Measurements from ENCODE around the gene CCDC121. TPM values are rescaled to one million over a fixed set of nuclear protein-coding genes. Genes with fewer than 3 reads are reported as not detected.

Gene CCDC121
- total RNA-seq, 2 experiments from 2014 or later: 1.1 to 1.6 TPM

DNA sequence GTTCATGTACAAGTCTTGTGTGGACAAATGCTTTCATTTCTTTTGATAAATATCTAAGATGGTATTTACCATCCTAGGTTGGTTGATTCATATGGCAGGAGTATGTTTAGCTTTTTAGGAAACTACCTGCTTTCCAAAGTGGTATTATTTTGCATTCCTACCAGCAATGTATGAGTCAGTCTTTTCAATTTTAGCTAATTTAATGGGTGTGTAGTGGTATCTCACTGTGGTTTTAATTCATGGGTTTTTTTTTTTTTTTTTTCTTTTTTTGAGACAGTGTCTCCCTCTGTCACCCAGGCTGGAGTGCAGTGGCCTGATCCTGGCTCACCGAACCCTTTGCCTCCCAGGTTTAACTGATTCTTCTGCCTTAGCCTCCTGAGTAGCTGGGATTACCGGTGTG is 41.8 kb downstream of the CCDC121 start:
- Mint-ChIP-seq H3K9me3 (peaks cover 10% of the 10 kb centered on the region), H3K27ac (no peak overlapping the region), H3K36me3 (peaks cover 49% of the 10 kb centered on the region), H3K27me3 (no peaks in the 10 kb centered on the region), H3K4me3 (no peak overlapping the region), H3K4me1 (peaks cover 39% of the 10 kb centered on the region)
- DNase-seq (no peak), ATAC-seq (ENCODE audit: low read depth) (no peak)
- POLR2A ChIA-PET: no interaction called here

DNA sequence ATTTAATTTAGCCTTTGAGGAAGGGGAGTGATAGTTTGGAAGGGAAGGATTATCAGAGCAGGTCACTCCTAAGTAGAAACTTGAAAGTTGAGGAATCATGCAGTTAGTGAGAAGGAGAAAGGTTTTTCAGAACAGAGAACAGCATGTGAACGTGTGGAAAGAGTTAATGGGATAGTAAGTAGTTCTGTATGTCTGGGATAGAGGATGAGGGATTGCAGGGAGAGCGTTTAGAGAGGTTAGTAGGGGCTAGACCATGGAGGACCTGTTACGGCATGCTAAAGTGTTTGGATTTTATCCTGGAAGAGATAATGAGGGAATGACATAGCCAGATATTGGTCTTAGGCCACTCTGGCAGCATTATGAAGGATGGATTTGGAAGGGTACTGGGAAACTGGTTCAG is 44.2 kb downstream of the CCDC121 start:
- Mint-ChIP-seq H3K9me3 (peaks cover 6% of the 10 kb centered on the region), H3K4me3 (peak overlapping the region; percentile 98), H3K27me3 (peaks cover 5% of the 10 kb centered on the region), H3K36me3 (peaks cover 33% of the 10 kb centered on the region), H3K4me1 (peaks cover 36% of the 10 kb centered on the region), H3K27ac (peak overlapping the region; percentile 27)
- ATAC-seq (ENCODE audit: low read depth): no peak
- POLR2A ChIA-PET: interaction anchor here (0.6 to 2.3 kb wide), 3 partner anchors 44 to 1167 kb away, joined by 3 to 11 read pairs (median 3); partner anchors contain the start of genes CCDC121, GPN1 and PPP1CB
- no peak for DNase-seq

GRCh38 chr2:27583390-27583915 is 45.4 kb downstream of the CCDC121 start:
- Mint-ChIP-seq H3K4me1 (peaks cover 36% of the 10 kb centered on the region), H3K9me3 (peaks cover 9% of the 10 kb centered on the region), H3K36me3 (peaks cover 33% of the 10 kb centered on the region), H3K27ac (peak overlapping the region; percentile 97), H3K4me3 (peak overlapping the region; percentile 98), H3K27me3 (peaks cover 10% of the 10 kb centered on the region)
- POLR2A ChIA-PET: interaction anchor here (1.1 to 2.3 kb wide), 2 partner anchors 45 to 81 kb away, joined by 3 to 11 read pairs; partner anchors contain the start of genes CCDC121 and GPN1
- no peak for DNase-seq
- ATAC-seq (ENCODE audit: low read depth): peak; percentile 1

DNA sequence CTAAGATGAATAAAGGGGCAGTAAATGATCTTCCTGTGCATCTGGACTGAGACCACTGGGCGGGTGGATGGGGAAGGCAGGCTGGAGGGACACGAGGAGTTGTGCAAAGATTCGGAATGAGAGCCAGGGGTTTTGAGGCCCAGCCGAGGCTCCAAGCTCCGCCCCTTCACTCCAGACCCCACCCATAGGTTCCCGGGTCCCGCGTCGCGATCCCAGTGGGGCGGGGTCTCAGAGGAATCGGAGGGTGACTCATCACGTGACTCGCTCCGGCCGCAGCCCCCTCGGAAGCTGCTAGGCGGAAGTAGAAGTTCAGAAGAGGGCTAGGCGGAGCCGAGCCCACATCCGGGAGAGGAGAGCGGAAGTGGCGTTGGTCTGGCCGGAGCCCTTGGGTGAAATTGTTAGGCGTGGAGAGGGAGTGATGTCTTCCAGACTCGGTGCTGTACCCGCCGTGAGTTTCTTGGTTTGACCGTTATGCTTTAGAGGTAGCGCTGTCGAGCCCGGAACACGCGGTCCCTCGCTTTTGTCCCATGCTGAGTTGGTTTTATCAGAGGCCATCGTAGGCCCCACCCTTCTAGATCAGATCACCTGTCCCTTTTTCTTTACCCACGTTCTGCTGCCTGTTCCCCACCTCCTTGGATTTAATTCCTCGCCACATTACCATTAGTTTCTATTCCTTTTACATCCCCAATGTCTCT is 46.0 kb downstream of the CCDC121 start, which contains the start of gene ZNF512:
Gene ZNF512, plus strand, starts transcription at position 348 of the 695 bp plus-strand sequence. Its CDS starts 71 bp downstream, at position 419.
- Mint-ChIP-seq H3K27me3 (peaks cover 11% of the 10 kb centered on the region), H3K4me3 (peak within 1 kb of the TSS; percentile 98), H3K9me3 (peaks cover 10% of the 10 kb centered on the region), H3K4me1 (peaks cover 36% of the 10 kb centered on the region), H3K27ac (peak within 1 kb of the TSS; percentile 97), H3K36me3 (peaks cover 31% of the 10 kb centered on the region)
- DNase-seq: peak; percentile 86
- POLR2A ChIA-PET: interaction anchor here (1.1 to 2.3 kb wide), 2 partner anchors 45 to 81 kb away, joined by 3 to 11 read pairs; partner anchors contain the start of genes CCDC121 and GPN1
- peak; percentile 94 for ATAC-seq (ENCODE audit: low read depth)

GRCh38 chr2:27582129-27582694 is 46.6 kb downstream of the CCDC121 start:
- Mint-ChIP-seq H3K36me3 (peaks cover 30% of the 10 kb centered on the region), H3K9me3 (peaks cover 13% of the 10 kb centered on the region), H3K4me1 (peaks cover 35% of the 10 kb centered on the region), H3K27ac (peak overlapping the region; percentile 97), H3K27me3 (peaks cover 13% of the 10 kb centered on the region), H3K4me3 (peak overlapping the region; percentile 98)
- no peak for ATAC-seq (ENCODE audit: low read depth)
- DNase-seq: no peak
- POLR2A ChIA-PET: interaction anchor here (1.1 to 2.3 kb wide), 2 partner anchors 46 to 82 kb away, joined by 3 to 11 read pairs; partner anchors contain the start of genes CCDC121 and GPN1

GRCh38 chr2:27581417-27582128 is 47.2 kb downstream of the CCDC121 start:
- ATAC-seq (ENCODE audit: low read depth) (no peak), DNase-seq (no peak)
- POLR2A ChIA-PET: interaction anchor here (0.6 kb wide), 1 partner anchor 12 kb away, joined by 3 read pairs; no protein-coding TSS in a partner anchor
- Mint-ChIP-seq H3K4me3 (peak overlapping the region; percentile 17), H3K36me3 (peaks cover 23% of the 10 kb centered on the region), H3K4me1 (peaks cover 28% of the 10 kb centered on the region), H3K27me3 (peaks cover 13% of the 10 kb centered on the region), H3K27ac (peak overlapping the region; percentile 23), H3K9me3 (peaks cover 13% of the 10 kb centered on the region)

Other genes with a start within 250 kb of the CCDC121 start
- 10 to 100 TPM; 16.4 to 18.6 TPM for gene ZNF513, start 248.3 kb downstream of the CCDC121 start, total RNA-seq
- gene PPM1G, start 219.4 kb downstream of the CCDC121 start, total RNA-seq: 10 to 100 TPM; 90.1 to 91.3 TPM
- gene NRBP1, start 200.4 kb downstream of the CCDC121 start, total RNA-seq: 10 to 100 TPM; 92.2 to 92.5 TPM
- gene KRTCAP3, start 186.6 kb downstream of the CCDC121 start, total RNA-seq: 10 to 100 TPM; 12.2 to 13.9 TPM
- 10 to 100 TPM; 17.9 to 18.8 TPM for gene IFT172, start 139.3 kb downstream of the CCDC121 start, total RNA-seq
- gene FNDC4, start 133.8 kb downstream of the CCDC121 start, total RNA-seq: not detected
- gene GCKR, start 132.2 kb downstream of the CCDC121 start, total RNA-seq: not detected
- gene ZNF512, start 46.0 kb downstream of the CCDC121 start, total RNA-seq: 10 to 100 TPM; 55.0 to 56.6 TPM
- 10 to 100 TPM; 32.7 to 37.4 TPM for gene GPN1, start within 50 bp of the CCDC121 start, total RNA-seq
- 10 to 100 TPM; 42.8 to 43.4 TPM for gene SUPT7L, start 34.6 kb upstream of the CCDC121 start, total RNA-seq
- gene SLC4A1AP, start 34.9 kb upstream of the CCDC121 start, total RNA-seq: 10 to 100 TPM; 25.1 to 27.4 TPM
- 10 to 100 TPM; 47.7 to 50.3 TPM for gene MRPL33, start 142.7 kb upstream of the CCDC121 start, total RNA-seq